ENCODE measurements around the gene CYBA. TPM values are rescaled to one million over a fixed set of nuclear protein-coding genes. Genes with fewer than 3 reads are reported as not detected.

CYBA gene
- total RNA-seq, 2 donors from 2014 or later = 268 to 386 TPM

DNA sequence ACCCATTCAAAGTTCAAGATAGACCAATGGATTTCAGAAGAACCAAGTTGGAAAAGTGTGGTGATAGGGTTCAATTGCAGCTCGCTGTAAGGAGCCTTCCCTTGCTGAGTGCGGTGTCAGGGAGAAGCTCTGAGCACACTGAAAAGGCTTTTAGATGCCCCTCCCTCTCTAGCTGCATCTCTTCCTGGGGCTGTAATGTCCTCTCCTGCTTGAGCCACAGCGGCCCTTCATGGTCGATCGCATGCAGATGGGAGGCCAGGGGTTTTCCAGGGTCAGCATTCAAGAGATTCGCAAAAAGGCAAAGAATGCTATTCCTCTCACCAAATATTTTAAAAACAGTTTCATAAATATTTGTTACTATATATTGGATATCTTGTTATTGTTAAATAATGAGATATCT is 56.9 kb downstream of the CYBA start:
- H3K27me3 Mint-ChIP-seq = no peaks in the 10 kb centered on the region
- no peak overlapping the region for H3K4me3 Mint-ChIP-seq
- H3K9me3 Mint-ChIP-seq = no peaks in the 10 kb centered on the region
- no peak overlapping the region for H3K27ac Mint-ChIP-seq
- no peak for ATAC-seq
- DNase-seq (ENCODE audit: low spot score) = no peak
- H3K36me3 Mint-ChIP-seq = peaks cover 9% of the 10 kb centered on the region
- peaks cover 13 to 18% of the 10 kb centered on the region in 2 donors for H3K4me1 Mint-ChIP-seq (ENCODE audit: low read depth in 2 of 2)

GRCh38 chr16:88593489-88593888 is 57.4 kb downstream of the CYBA start:
- DNase-seq (ENCODE audit: low spot score) (no peak), ATAC-seq (no peak)
- H3K4me1 Mint-ChIP-seq (ENCODE audit: low read depth in 2 of 2) = peaks cover 14 to 18% of the 10 kb centered on the region in 2 donors
- no peak overlapping the region for H3K27ac Mint-ChIP-seq
- no peak overlapping the region for H3K4me3 Mint-ChIP-seq
- no peaks in the 10 kb centered on the region for H3K9me3 Mint-ChIP-seq
- H3K36me3 Mint-ChIP-seq = peaks cover 10% of the 10 kb centered on the region
- H3K27me3 Mint-ChIP-seq = no peaks in the 10 kb centered on the region

Other genes with a start within 250 kb of the CYBA start
- 10 to 100 TPM; 23.5 to 24.5 TPM for gene ZFPM1, start 197.8 kb downstream of the CYBA start, total RNA-seq
- gene ZC3H18, start 80.7 kb downstream of the CYBA start, total RNA-seq = 100 to 1,000 TPM in 1 of 2 donors, 10 to 100 TPM in 1; 85.0 to 148 TPM
- gene IL17C, start 12.5 kb downstream of the CYBA start, total RNA-seq = 1 to 10 TPM in 1 of 2 donors, under 1 TPM in 1; 0.64 to 1.0 TPM
- 100 to 1,000 TPM in 1 of 2 donors, 10 to 100 TPM in 1; 77.2 to 124 TPM for gene MVD, start 12.0 kb upstream of the CYBA start, total RNA-seq
- gene SNAI3, start 35.5 kb upstream of the CYBA start, total RNA-seq = 1 to 10 TPM in 1 of 2 donors, under 1 TPM in 1; 0.42 to 1.2 TPM
- gene RNF166, start 55.4 kb upstream of the CYBA start, total RNA-seq = 10 to 100 TPM; 29.1 to 49.4 TPM
- gene CTU2, start 55.5 kb upstream of the CYBA start, total RNA-seq = 10 to 100 TPM; 39.0 to 80.4 TPM
- gene PIEZO1, start 134.2 kb upstream of the CYBA start, total RNA-seq = 100 to 1,000 TPM in 1 of 2 donors, 10 to 100 TPM in 1; 84.8 to 298 TPM
- gene CDT1, start 152.7 kb upstream of the CYBA start, total RNA-seq = 100 to 1,000 TPM in 1 of 2 donors, 10 to 100 TPM in 1; 50.0 to 129 TPM
- gene APRT, start 160.9 kb upstream of the CYBA start, total RNA-seq = 100 to 1,000 TPM; 142 to 192 TPM
- 10 to 100 TPM; 27.3 to 46.3 TPM for gene GALNS, start 205.9 kb upstream of the CYBA start, total RNA-seq
- 10 to 100 TPM; 37.8 to 48.3 TPM for gene TRAPPC2L, start 206.1 kb upstream of the CYBA start, total RNA-seq
- not detected for gene PABPN1L, start 215.6 kb upstream of the CYBA start, total RNA-seq